ENCODE measurements around the gene DBNDD2. TPM values are rescaled to one million over a fixed set of nuclear protein-coding genes. Genes with fewer than 3 reads are reported as not detected.

Gene DBNDD2
- total RNA-seq, 1 donor from 2014 or later: 82.2 TPM

DNA sequence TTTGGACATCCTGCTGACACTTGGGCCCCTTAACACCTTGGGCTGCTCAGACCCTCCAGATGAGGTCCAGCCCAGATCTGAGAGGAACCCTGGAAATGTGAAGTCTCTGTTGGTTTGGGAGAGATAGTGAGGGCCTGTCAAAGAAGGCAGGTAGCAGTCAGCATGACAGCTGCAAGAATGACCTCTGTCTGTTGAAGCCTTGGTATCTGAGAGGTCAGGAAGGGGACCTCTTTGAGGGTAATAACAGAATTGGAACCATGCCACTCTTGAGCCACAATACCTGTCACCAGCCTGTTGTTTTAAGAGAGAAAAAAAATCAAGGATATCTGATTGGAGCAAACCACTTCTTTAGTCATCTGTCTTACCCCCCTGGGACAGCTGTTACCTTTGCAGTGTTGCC is 41.0 kb upstream of the DBNDD2 start:
- H3K36me3 ChIP-seq: peaks cover 37% of the 10 kb centered on the region
- peaks cover 53% of the 10 kb centered on the region for H3K4me1 ChIP-seq
- no peak overlapping the region for H3K4me3 ChIP-seq
- H3K27me3 ChIP-seq (ENCODE audit: low read depth): no peaks in the 10 kb centered on the region
- H3K9me3 ChIP-seq: no peaks in the 10 kb centered on the region
- ATAC-seq: no peak
- no peak for DNase-seq
- TF ChIP-seq, protein P1, sequence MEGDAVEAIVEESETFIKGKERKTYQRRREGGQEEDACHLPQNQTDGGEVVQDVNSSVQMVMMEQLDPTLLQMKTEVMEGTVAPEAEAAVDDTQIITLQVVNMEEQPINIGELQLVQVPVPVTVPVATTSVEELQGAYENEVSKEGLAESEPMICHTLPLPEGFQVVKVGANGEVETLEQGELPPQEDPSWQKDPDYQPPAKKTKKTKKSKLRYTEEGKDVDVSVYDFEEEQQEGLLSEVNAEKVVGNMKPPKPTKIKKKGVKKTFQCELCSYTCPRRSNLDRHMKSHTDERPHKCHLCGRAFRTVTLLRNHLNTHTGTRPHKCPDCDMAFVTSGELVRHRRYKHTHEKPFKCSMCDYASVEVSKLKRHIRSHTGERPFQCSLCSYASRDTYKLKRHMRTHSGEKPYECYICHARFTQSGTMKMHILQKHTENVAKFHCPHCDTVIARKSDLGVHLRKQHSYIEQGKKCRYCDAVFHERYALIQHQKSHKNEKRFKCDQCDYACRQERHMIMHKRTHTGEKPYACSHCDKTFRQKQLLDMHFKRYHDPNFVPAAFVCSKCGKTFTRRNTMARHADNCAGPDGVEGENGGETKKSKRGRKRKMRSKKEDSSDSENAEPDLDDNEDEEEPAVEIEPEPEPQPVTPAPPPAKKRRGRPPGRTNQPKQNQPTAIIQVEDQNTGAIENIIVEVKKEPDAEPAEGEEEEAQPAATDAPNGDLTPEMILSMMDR (IDR thresholded peaks at IDR 0.05): no peak
- intact Hi-C loops (cut with DNase I): no loop called here
- no peak overlapping the region for H3K27ac ChIP-seq

DNA sequence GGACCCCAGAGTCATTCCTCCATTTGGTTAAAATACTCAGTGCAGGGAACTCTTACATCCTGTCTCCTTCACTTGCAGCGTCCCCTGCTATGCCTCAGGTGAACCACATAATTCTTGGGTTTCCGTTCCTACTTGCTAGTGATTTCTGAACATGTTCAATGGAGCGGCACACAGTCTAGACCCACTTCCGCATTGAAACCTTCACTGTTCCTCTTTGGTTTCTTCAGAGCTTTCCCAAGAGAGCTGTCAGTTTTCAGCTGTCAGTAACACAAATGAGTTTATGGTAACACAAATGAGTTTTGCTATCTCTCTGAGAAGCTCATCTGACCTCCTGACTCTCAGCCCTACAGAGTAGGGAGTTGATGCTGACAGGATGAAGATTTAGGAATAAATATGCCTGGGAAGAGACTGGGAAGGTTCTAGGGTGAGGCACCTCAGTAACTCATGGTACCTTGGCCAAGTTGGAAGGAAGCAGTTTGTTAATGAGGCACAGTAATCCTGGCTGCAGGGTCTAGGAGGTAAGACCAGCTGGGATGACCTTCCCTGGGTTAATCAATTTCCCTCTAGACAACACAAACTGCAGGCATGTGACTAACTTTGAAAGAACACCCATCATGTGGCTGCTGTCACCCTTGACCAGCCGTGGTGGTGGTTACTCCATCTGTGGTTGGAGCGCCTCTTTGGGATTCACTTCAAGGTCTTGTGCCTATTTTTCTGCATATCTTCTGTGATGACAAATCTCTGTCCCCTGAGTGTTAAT is 39.7 kb upstream of the DBNDD2 start:
- TF ChIP-seq, protein P1 (IDR thresholded peaks at IDR 0.05): no peak
- peak; percentile 18 to 55 for ATAC-seq
- DNase-seq: peak; percentile 60
- H3K27ac ChIP-seq: peak overlapping the region; percentile 57
- H3K4me1 ChIP-seq: peaks cover 59% of the 10 kb centered on the region
- H3K4me3 ChIP-seq: no peak overlapping the region
- peaks cover 37% of the 10 kb centered on the region for H3K36me3 ChIP-seq
- H3K27me3 ChIP-seq (ENCODE audit: low read depth): no peaks in the 10 kb centered on the region
- intact Hi-C loops (cut with DNase I): no loop called here
- H3K9me3 ChIP-seq: no peaks in the 10 kb centered on the region

DNA sequence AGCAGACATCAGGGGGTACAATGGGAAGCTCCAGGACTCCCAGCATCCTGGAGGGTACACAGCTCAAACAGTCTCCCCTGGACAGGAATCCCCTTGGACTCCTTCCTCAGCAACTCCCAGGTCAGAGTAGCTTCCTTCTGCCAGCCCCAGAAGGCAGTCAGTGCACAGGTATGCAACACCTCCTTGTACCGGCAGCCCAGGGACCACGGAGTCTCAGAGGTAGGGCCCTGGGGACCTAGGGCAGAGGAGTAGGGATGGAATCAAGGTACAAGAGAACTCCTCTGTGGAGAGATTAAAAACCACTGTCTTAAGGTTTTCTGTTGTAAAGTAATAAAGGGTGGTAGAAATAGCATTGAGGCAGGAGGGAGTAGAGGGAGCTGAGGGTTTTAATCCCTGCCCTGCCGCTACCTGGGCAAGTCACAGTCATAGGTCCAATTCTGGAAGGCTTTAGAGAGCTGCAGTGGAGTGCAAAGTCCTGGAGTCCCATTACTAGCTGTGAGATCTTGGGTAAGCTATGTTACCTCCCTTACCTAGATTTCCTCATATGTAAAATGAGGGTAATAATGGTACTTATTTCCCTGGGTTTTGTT is 37.4 kb upstream of the DBNDD2 start:
- H3K27ac ChIP-seq: no peak overlapping the region
- ATAC-seq (no peak), DNase-seq (no peak)
- peaks cover 32% of the 10 kb centered on the region for H3K36me3 ChIP-seq
- H3K4me3 ChIP-seq: no peak overlapping the region
- intact Hi-C loops (cut with DNase I): no loop called here
- TF ChIP-seq, protein P1 (IDR thresholded peaks at IDR 0.05): no peak
- no peaks in the 10 kb centered on the region for H3K9me3 ChIP-seq
- no peaks in the 10 kb centered on the region for H3K27me3 ChIP-seq (ENCODE audit: low read depth)
- peaks cover 49% of the 10 kb centered on the region for H3K4me1 ChIP-seq

DNA sequence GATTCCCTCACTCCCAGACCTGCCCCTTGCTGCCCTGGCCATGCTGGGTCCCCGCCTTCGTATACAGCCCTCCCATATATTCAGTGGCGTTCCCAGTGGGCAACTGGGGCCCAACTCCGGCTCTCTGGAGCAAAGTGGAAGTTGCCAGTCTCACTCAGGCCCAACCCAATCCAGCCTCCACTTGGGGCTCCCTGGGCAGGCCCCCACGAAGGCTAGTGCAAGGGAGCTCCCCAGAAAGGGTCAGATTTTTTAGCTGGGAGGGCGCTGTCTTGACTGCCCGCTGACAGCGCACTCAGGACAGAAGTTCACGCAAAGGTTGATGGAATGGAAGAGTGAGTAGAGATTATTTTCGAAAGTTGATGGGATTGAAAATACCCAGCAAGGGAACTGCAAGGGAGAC is 35.8 kb upstream of the DBNDD2 start:
- H3K36me3 ChIP-seq: peaks cover 16% of the 10 kb centered on the region
- peaks cover 50% of the 10 kb centered on the region for H3K4me1 ChIP-seq
- DNase-seq: no peak
- TF ChIP-seq, protein P1 (IDR thresholded peaks at IDR 0.05): no peak
- no peak overlapping the region for H3K4me3 ChIP-seq
- ATAC-seq: no peak
- no peaks in the 10 kb centered on the region for H3K27me3 ChIP-seq (ENCODE audit: low read depth)
- H3K9me3 ChIP-seq: no peaks in the 10 kb centered on the region
- H3K27ac ChIP-seq: no peak overlapping the region
- intact Hi-C loops (cut with DNase I): no loop called here

DNA sequence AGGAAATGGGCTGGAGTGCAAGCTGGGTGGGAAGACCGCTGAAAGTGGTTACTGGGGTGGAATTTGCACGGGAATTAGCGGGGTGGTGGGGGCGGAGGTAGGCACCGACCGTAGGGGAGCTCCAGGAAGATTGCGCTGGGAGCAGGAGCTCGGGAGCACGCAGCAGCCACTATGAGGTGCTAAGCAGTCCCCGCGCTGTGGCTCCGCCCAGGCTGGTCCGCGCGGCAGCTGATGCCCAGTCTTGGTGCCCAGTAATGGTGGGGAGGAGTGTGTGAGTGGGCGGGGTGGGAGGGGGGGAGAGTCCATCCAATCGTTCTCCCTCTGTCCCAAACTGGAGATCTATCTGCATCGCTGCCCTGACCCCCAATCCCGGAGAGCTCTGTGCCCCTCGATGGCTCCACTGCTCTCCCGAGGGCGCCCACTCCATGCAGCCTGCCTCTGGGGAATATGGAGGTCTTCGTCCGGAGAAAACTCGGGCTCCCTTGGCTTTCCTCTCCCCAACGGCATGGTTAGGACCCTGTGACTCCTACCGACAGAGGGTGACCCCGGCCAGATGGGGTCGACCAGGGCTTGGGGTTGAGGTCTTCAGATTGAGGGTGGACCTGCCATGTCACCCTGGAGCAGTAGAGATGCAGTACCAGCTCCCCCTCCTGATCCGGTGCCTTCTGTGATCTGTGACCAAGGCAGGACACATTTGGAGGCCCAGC is 35.3 kb upstream of the DBNDD2 start:
- H3K4me3 ChIP-seq: peak overlapping the region; percentile 61
- H3K9me3 ChIP-seq: no peaks in the 10 kb centered on the region
- no peaks in the 10 kb centered on the region for H3K27me3 ChIP-seq (ENCODE audit: low read depth)
- peaks cover 44% of the 10 kb centered on the region for H3K4me1 ChIP-seq
- ATAC-seq (peak; percentile 55 to 57), DNase-seq (peak; percentile 68)
- TF ChIP-seq, protein P1 (IDR thresholded peaks at IDR 0.05): no peak
- intact Hi-C loops (cut with DNase I): no loop called here
- H3K36me3 ChIP-seq: peaks cover 11% of the 10 kb centered on the region
- H3K27ac ChIP-seq: peak overlapping the region; percentile 71

Measured in lower lobe of right lung (tissue), 2 donors.